ENCODE results near the gene LYPD6B.

- TF ChIP-seq CTCF (IDR thresholded peaks at IDR 0.05 in 2 of 3, conservative IDR thresholded peaks at IDR 0.05 in 1 of 3; ENCODE audit: borderline replicate concordance in 1 of 3, insufficient read depth in 1 of 3, low read depth in 2 of 3, low read length in 2 of 3), result no peak
- TF ChIP-seq MAX (IDR thresholded peaks at IDR 0.05), result no peak
- TF ChIP-seq POLR2A (IDR thresholded peaks at IDR 0.05; ENCODE audit: borderline replicate concordance, extremely low read depth, insufficient read depth, insufficient read length), result no peak
- no peak for TF ChIP-seq REST (IDR thresholded peaks at IDR 0.05; ENCODE audit: low read depth)
- no peak for TF ChIP-seq RAD21 (IDR thresholded peaks at IDR 0.05; ENCODE audit: low read depth)
Measured at GRCh38 chr2:149178612-149179011, 140.1 kb downstream of the LYPD6B start.
